ENCODE measurements around the gene BARHL1. TPM values are rescaled to one million over a fixed set of nuclear protein-coding genes. Genes with fewer than 3 reads are reported as not detected.

The BARHL1 gene
- total and polyA plus RNA-seq, 9 of the 15 experiments (the other 6 are each of a cell fraction or from before 2014, with no cell fraction given), result not detected

DNA sequence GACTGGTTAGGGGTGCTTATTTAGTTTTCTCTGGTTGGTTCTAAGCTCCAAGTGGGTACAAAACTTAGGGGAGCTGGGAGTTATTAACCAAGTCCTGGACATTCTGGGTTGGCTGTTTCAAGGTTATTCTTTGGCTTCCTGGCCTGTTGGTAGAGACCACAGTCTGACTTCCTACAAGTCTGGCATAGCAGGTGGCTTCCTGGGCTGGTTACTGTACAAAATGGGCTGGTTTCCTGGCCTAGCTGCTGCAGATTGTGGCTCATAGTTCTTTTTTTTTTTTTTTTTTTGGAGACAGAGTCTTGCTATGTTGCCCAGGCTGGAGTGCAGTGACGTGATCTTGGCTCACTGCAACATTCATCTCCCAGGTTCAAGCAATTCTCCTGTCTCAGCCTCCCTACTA lies 46.3 kb upstream of the BARHL1 start:
- Histone ChIP-seq H3K36me3 (ENCODE audit: control insufficient read depth, insufficient read depth, low read length) (no peaks in the 10 kb centered on the region), H3K9me1 (ENCODE audit: control insufficient read depth, insufficient read depth, low read length) (no peaks in the 10 kb centered on the region), H3K9me3 (replicated peaks; ENCODE audit: control insufficient read depth, insufficient read depth, low read depth, low read length) (no peaks in the 10 kb centered on the region), H3K79me2 (ENCODE audit: control insufficient read depth, insufficient read depth, low read length) (no peaks in the 10 kb centered on the region), H2AFZ (ENCODE audit: low read depth, low read length) (no peak overlapping the region), H3K4me1 (replicated peaks in 1 of 2; ENCODE audit: control insufficient read depth in 2 of 2, insufficient read depth in 2 of 2, low read length in 2 of 2) (no peaks in the 10 kb centered on the region), H3K27ac (ENCODE audit: extremely low read depth, low read depth, low read length) (no peak overlapping the region), H3K4me2 (ENCODE audit: insufficient read depth, low read length) (no peak overlapping the region), H3K27me3 (ENCODE audit: control insufficient read depth in 2 of 2, insufficient read depth in 2 of 2, low read length in 2 of 2) (peaks cover 44 to 70% of the 10 kb centered on the region in 2 experiments), H4K20me1 (replicated peaks; ENCODE audit: control insufficient read depth, insufficient read depth, low read length) (no peaks in the 10 kb centered on the region), H3K9ac (ENCODE audit: insufficient read depth in 1 of 2, low read depth in 2 of 2, low read length in 2 of 2) (no peak overlapping the region), H3K4me3 (no peak overlapping the region)
- no peak for FAIRE-seq
- TF ChIP-seq RBBP5 (IDR thresholded peaks at IDR 0.05; ENCODE audit: borderline replicate concordance, insufficient read depth, low read length, poor library complexity, severe bottlenecking), result no peak
- no peak for TF ChIP-seq ZKSCAN1 (IDR thresholded peaks at IDR 0.05; ENCODE audit: low read depth, low read length)
- TF ChIP-seq UBTF (IDR thresholded peaks at IDR 0.05; ENCODE audit: borderline replicate concordance in 1 of 2, low read depth in 2 of 2, low read length in 2 of 2), result no peak
- no peak for TF ChIP-seq SLC30A9 (CRISPR knock-in tag; IDR thresholded peaks at IDR 0.05)
- TF ChIP-seq, protein P1, sequence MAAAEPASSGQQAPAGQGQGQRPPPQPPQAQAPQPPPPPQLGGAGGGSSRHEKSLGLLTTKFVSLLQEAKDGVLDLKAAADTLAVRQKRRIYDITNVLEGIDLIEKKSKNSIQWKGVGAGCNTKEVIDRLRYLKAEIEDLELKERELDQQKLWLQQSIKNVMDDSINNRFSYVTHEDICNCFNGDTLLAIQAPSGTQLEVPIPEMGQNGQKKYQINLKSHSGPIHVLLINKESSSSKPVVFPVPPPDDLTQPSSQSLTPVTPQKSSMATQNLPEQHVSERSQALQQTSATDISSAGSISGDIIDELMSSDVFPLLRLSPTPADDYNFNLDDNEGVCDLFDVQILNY (CRISPR knock-in tag; IDR thresholded peaks at IDR 0.05), result no peak
- no peak for TF ChIP-seq ZNF57 (CRISPR knock-in tag; IDR thresholded peaks at IDR 0.05)
- TF ChIP-seq ARID1B (IDR thresholded peaks at IDR 0.05), result no peak
- no peak for TF ChIP-seq THAP12 (CRISPR knock-in tag; IDR thresholded peaks at IDR 0.05)
- TF ChIP-seq ZNF445 (CRISPR knock-in tag; IDR thresholded peaks at IDR 0.05; ENCODE audit: low read depth), result no peak
- in situ Hi-C loops (cut with MboI) (no loop called here), intact Hi-C loops (cut with micrococcal nuclease) (no loop called here)
- no CpG with 5 or more reads among the region's 1 CpG for WGBS (ENCODE audit: insufficient coverage, low coverage, missing lambda C conversion rate)
- no peak for DNase-seq (ENCODE audit: extremely low read depth in 1 of 4, low spot score in 3 of 4)
- ChIA-PET CTCF (ENCODE audit: low intra/inter-chr PET ratio) (no interaction called here), POLR2A (interaction anchor here (0.7 kb wide), 1 partner anchor 14 kb away, joined by 3 read pairs; no protein-coding TSS in a partner anchor)
- BruUV-seq (replicated peaks), result no TSS peak
- ATAC-seq, result no peak

Data from K562 (cell line).